Lung (tissue), 12 donors: Measurements from ENCODE around the gene PARD3. TPM values are rescaled to one million over a fixed set of nuclear protein-coding genes. Genes with fewer than 3 reads are reported as not detected.
"Not testable (repeated sequence)": the region's sequence is repeated elsewhere in the genome, so short reads cannot be mapped to it uniquely, and the experiment has no call there.

Source experiments
- ATAC-seq: fragments of 200-7000 bp; cut with Tn5 transposase; one replicate; pipeline ENCODE4 v1.9.1; 2020; ENCODE audit warnings: moderate number of reproducible peaks; ENCODE audit not compliant: insufficient read depth, low FRiP score
- DNase-seq, 3 donors: peaks; one replicate each; pipeline ENCODE4 v3.0.0-alpha.2; 2013 to 2017
- H3K27ac ChIP-seq, 2 donors: one replicate each; pipeline ENCODE4 v1.5.1; 2013; ENCODE audit warnings: mild to moderate bottlenecking in 2 of 2, moderate library complexity in 2 of 2, control low read depth in 1 of 2, inconsistent platforms in 1 of 2, low read depth in 1 of 2, low read length in 1 of 2
- H3K27me3 ChIP-seq, 3 donors: one replicate each; pipeline ENCODE4 v1.5.1; 2013; ENCODE audit warnings: low read length in 2 of 3; ENCODE audit not compliant: control insufficient read depth in 3 of 3, insufficient read depth in 3 of 3
- H3K36me3 ChIP-seq, 4 donors: one replicate each; pipeline ENCODE4 v1.5.1; 2013; ENCODE audit warnings: low read length in 4 of 4, mild to moderate bottlenecking in 1 of 4, moderate library complexity in 1 of 4; ENCODE audit not compliant: control insufficient read depth in 4 of 4, insufficient read depth in 4 of 4
- H3K4me1 ChIP-seq, 5 donors: one replicate each; pipeline ENCODE4 v1.5.1; 2013; ENCODE audit warnings: low read length in 5 of 5, mild to moderate bottlenecking in 2 of 5, moderate library complexity in 1 of 5; ENCODE audit not compliant: control insufficient read depth in 5 of 5, insufficient read depth in 5 of 5
- H3K4me3 ChIP-seq: one replicate; pipeline ENCODE4 v1.5.1; 2013; ENCODE audit warnings: mild to moderate bottlenecking, control low read depth, moderate library complexity
- H3K9ac ChIP-seq, 2 donors: one replicate each; pipeline ENCODE4 v1.5.1; 2013; ENCODE audit warnings: low read length in 2 of 2, control low read depth in 1 of 2; ENCODE audit not compliant: insufficient read depth in 1 of 2
- H3K9me3 ChIP-seq, 4 donors: one replicate each; pipeline ENCODE4 v1.5.1; 2013; ENCODE audit warnings: low read length in 3 of 4, mild to moderate bottlenecking in 1 of 4, moderate library complexity in 1 of 4; ENCODE audit not compliant: control insufficient read depth in 4 of 4, insufficient read depth in 3 of 4
- CTCF ChIP-seq: IDR thresholded peaks from 2 replicates; pipeline ENCODE4 v1.5.1; 2012; ENCODE audit warnings: mild to moderate bottlenecking; ENCODE audit errors: control extremely low read depth, extremely low read depth
- WGBS, 2 donors: extraction: QIAGEN DNeasy Blood & Tissue Kit; methylation state at CpG; one replicate each; pipeline ENCODE4 v1.1.7; 2013; 5-methylcytosine and 5-hydroxymethylcytosine counted together
- polyA plus RNA-seq, 2 donors: library from polyadenylated mRNA; stranded (reverse); fragments of 200-250 nt; gene quantifications; one replicate each; pipeline ENCODE4 v1.2.1, GENCODE V29; 2013
- total RNA-seq, 2 donors: library from RNA; depleted of rRNA in 1 of 2; stranded (reverse); fragments of >200 nt in 1 of 2; gene quantifications; one replicate each; pipeline ENCODE4 v1.2.1, GENCODE V29; 2014 to 2021
- donor health status: control.
- donor health status: control.
- donor health status: Bipolar disorder and iron deficiency.
- donor health status: healthy.
- donor health status: DM: yes; HTN: yes; CAD: no.

PARD3 gene
- total and polyA plus RNA-seq, 4 donors, result 10.3 to 69.2 (median 27.6) TPM

DNA sequence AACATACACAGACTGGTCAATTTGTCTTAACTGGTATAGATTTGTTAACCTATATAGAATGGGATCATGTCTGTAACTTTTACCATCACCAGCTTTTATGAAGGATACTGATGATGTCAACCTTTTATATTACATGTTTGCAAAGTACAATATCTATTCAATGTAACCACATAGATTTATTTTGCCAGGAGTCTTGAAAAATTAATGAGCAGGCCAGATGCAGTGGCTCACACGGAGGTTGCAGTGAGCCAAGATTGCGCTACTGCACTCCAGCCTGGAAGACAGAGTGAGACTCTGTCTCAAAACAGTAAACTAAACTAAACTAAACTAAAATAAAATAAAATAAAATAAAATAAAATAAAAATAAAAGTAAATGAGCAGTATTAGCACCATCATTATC is 30.0 kb upstream of the PARD3 start:
- Histone ChIP-seq H3K27me3 (no peaks in the 10 kb centered on the region), H3K27ac (no peak overlapping the region), H3K4me1 (peaks cover 0 to 5% (median 0%) of the 10 kb centered on the region in 5 donors), H3K9me3 (no peaks in the 10 kb centered on the region), H3K9ac (no peak overlapping the region), H3K36me3 (no peaks in the 10 kb centered on the region), H3K4me3 (no peak overlapping the region)
- WGBS, 2 donors, result 90 to 91% methylated on average over 2 of the region's 2 CpGs
- DNase-seq (peak in 2 of 3 donors; percentile 38 to 61), ATAC-seq (no peak)
- TF ChIP-seq CTCF, result no peak

- Histone ChIP-seq H3K9me3 (no peaks in the 10 kb centered on the region), H3K27me3 (no peaks in the 10 kb centered on the region), H3K4me3 (no peak overlapping the region), H3K9ac (no peak overlapping the region), H3K27ac (no peak overlapping the region), H3K36me3 (no peaks in the 10 kb centered on the region), H3K4me1 (peaks cover 0 to 5% (median 0%) of the 10 kb centered on the region in 5 donors)
- TF ChIP-seq CTCF, result no peak
- WGBS, 2 donors, result 85 to 88% methylated on average over 4 of the region's 4 CpGs
- DNase-seq (peak in 1 of 3 donors; percentile 24), ATAC-seq (no peak)
Observed at GRCh38 chr10:34844448-34844847, 29.4 kb upstream of the PARD3 start.

DNA sequence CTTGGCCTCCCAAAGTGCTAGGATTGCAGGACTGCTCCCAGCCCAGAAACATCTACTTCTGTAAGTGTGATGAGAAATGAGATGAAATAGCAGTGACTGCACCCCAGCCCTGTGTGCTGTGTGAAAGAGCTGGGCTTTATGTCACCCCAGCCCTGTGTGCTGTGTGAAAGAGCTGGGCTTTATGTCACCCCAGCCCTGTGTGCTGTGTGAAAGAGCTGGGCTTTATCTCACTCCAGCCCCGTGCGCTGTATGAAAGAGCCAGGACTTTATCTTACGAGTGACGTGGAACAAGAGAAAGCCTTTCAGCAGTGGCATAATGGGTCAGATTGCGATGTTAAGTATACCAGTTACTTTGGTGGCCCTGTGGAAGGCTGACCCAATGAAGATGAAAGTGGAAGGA is 28.4 kb upstream of the PARD3 start:
- not testable (repeated sequence) for H3K9me3 ChIP-seq, H3K36me3 ChIP-seq, ATAC-seq, H3K27me3 ChIP-seq, H3K4me3 ChIP-seq, H3K9ac ChIP-seq, H3K4me1 ChIP-seq, DNase-seq, H3K27ac ChIP-seq
- 94 to 97% methylated on average over 5 of the region's 5 CpGs for WGBS, 2 donors

DNA sequence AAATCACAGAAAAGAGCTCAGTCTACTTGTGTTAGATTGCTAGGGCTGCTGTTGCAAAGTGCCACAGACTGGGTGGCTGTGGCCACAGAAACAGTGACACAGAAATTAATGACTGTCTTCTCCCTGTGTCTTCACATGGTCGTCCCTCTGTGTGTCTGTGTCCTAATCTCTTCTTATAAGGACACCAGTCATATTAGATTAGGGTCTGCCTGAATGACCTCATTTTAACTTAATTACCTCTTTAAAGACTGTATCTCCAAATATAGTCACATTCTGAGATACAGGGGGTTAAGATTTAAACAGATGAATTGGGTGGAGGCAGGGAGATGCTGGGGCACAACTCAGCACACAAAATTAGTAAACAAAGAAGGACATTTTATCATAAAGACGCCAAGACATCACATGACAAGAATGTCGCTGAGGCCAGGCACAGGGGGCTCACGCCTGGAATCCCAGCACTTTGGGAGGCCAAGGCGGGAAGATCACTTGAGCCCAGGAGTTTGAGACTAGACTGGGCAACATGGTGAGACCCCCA is 23.3 kb upstream of the PARD3 start:
- Histone ChIP-seq H3K27ac (no peak overlapping the region), H3K4me3 (no peak overlapping the region), H3K27me3 (no peaks in the 10 kb centered on the region), H3K9me3 (no peaks in the 10 kb centered on the region), H3K9ac (no peak overlapping the region), H3K4me1 (no peaks in the 10 kb centered on the region), H3K36me3 (no peaks in the 10 kb centered on the region)
- TF ChIP-seq CTCF, result no peak
- 84 to 87% methylated on average over 5 of the region's 5 CpGs for WGBS, 2 donors
- ATAC-seq (no peak), DNase-seq (no peak)
